NCI-H526 treated with DMSO at 0.1 percent for 48 hours (cell line): ENCODE measurements around the gene PLAC1.

Experiments used
- DNase-seq: peaks from one replicate; lab custom pipeline; 2025; lab: John Stamatoyannopoulos, UW

PLAC1 gene

DNA sequence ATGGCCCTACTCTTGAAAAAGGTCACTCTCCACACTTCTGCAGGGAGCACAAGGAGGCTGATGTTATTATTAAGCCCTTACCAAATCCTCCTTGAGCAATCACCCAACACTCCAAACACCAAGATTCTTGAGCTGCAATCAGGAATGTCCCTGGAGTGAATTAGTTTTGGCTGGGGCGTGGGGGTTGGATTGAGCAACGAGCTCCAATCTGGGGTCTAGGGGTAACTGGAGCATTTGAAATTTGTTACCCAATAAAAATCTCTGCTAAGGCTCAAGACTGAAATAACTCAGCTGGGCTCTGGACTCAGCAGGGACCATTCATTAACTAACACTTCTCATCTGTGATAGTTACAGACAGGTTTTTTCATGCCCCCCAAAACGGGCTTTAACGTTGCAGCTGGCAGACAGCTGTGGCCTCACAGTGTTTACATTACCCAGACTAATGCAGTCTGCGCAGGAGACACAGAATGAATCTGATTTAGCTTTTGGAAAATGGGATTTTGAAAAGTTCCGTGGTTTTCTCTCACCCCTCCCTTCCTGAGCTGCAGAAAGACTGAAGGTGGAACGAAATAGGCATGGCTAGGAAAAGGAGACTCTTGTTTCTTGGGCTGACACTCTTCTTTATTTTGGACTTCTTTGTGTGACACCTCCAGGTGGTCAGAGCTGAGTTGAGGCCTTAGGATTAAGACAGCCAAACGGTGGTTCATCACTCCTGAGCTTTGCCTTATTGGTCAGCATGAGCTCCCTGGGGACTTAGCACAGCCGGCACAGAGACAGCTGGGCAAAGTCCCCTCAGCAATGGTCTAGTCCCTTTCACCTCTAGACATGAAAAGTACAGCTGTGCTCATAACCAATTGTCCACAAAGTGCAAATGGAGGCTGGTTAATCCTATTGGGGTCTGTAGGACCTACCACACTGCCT lies 26.6 kb downstream of the PLAC1 start:
- no peak for DNase-seq

DNA sequence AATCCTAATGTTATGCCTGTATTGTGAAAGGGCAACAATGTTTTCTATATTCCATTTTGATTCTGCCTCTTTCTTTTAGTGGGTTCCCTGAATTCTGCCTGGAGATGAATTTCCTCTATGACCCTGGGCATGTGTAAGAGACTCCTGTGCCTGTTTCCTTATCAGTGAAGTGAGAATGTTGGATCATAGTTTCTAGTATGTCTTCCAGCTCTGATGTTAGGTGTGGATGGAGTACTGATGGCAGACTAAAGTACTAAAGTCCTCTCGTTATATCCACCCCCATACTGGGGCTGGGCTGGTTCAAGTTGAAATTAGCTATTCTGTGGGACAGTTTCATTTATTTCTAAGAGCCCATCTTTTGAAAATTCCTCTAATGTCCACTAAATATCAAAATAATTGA lies 29.6 kb downstream of the PLAC1 start:
- DNase-seq = no peak

DNA sequence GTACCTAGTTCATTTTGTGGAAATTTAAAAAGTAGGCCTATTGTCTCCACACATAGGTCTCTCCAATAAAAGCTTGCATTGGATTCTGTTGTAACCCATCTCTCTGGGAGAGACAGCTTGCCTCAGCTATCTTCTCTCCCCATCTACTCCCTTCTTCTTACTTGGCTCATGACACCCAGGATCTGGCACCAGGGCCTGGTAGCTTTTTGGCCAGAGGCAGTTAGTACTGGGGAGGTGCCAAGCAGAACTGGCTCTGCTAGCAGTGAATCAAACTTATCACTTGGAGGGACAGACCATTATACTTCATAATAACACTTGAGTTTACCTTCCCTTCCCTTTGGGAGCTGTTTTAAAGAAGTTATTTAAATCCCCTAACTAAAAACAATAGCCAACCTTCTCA lies 31.8 kb downstream of the PLAC1 start:
- no peak for DNase-seq

DNA sequence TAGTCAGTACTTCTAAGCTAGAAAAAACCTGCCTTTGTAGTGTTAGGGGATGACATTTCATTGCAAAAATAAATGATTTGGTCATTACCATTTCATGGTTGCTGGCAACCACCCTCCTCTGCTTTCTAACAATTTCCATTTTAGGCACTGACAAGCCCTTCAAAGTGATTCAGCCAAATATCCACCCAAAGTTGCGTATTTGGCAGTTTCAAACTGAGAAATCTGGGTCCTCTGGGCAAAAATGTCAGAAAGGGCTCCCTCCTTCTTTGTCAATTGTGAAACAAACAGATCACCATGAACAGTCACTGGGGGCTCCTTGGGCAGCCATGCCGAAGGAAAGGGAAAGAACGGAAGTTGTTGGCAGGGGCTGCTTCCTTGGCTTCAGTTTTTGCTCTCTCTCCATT lies 33.0 kb downstream of the PLAC1 start:
- no peak for DNase-seq

DNA sequence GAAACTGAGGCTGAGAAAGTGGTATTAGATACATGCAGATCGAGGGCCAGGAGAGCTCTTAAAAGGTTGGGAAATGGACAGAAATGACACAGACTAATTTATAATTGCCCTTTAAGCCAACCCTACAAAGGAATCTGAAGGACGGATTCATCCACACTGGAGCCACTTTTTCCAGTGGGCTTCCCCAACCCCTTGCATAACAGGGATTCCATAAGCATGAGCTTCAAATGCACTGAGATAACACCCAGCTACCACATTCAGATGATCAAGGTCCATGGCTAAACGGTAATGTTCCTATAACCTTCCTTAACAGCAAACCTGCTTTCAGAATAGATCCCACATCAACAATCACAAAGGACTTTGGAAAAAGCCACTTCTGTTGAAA lies 34.2 kb downstream of the PLAC1 start:
- DNase-seq = no peak

DNA sequence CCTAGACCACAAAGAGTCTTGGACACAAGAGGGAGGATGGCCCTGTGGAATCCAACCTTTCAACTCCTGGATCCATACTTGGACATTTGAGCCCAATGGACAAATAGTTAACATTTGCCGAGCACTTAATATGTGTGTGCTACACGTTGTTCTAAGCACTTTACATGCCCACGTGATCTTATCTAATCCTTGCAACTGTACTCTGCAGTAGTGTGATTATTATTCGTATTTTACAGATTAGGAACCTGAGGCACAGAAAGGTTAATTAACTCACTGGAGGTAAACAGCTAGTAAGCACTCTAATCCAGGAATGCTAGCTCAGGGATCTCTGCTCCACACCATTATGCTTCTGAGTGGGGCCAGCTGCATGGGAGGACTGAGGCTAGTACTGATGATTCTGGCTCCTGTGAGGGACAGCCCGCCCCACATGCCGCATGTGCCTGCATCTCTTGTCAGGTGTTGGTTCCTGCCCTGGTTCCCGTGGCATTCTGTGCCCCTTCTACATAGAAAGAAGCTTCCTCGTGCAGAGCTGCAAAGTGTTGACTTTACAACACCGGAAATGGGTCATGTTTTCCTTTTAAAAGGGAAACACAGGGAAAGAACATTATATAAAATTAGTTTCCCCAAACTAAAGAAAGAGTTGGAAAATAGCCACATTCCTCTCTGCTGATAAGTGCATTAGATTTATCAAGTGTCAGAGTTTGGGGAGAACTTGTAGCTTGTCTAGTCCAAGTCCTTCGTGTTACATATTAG lies 34.8 kb downstream of the PLAC1 start:
- DNase-seq = no peak

DNA sequence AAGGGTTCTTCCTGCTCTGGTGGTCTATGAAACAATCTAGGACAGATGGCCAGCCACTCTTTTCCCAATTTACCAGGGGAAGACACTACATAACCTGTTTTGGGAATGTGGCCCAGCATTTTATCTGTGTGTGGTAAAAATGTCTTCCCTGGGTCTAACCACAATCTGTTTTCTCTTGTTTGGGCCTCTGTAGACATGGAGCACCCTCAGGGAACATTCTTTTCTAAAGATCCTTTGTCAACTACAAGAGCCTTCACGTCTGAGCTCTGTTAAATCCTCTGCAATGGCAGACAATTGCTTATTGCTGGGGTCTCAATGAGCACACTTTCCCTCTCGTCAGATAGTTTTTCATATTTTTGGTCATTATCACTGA lies 35.5 kb downstream of the PLAC1 start:
- no peak for DNase-seq

DNA sequence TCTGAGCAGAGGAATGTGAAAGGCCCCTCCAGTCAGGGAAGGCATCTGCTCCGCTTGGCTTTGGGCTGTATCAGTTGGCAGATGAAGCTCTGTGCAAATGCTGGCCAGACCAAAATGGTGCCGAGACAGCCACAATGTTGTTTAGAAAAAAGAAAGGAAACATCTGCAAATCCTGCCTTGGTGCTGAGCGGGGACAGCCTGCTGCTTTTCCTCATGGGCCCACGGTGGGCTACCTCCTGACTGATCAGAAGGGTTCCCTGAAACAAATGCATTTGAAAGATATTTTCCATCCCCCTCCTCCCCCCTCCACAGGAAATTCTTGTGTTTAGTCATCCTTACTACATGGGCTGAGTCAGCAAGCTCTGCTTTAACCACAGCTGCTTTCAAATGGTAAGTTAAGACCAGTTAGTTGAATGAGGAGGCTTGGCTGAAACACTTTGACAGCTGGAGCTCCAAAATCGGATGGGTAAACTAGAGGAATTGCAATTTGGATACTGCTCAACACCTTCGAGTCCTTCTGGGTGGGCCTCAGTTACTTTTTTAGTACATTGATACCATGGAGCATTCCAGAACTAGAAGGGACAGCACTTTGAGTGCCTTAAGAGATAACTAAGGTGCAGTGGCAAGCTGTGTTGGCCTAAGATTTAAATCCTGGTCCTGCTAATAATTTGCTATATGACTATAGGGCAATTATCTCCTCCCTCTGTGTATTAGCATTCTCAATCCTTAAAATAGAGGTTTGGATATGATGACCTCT lies 36.0 kb downstream of the PLAC1 start:
- no peak for DNase-seq

DNA sequence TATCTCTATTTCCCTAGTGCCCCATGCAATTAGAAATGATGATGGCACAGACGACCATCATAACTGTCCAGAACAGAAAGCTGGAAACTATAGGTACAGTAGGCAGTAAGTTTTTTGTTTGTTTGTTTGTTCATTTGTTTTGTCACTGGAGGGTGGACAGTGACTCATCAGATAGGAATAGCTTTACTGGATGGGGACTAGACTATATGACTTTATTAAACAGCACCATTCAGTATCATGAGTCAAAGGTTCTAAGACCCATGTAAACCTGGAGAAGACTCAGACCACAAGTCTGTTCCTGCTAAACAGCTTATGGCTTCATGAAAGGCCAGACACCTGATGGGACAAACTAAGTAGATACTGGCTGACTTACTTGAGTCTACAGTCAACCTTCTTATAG lies 38.4 kb downstream of the PLAC1 start:
- no peak for DNase-seq

DNA sequence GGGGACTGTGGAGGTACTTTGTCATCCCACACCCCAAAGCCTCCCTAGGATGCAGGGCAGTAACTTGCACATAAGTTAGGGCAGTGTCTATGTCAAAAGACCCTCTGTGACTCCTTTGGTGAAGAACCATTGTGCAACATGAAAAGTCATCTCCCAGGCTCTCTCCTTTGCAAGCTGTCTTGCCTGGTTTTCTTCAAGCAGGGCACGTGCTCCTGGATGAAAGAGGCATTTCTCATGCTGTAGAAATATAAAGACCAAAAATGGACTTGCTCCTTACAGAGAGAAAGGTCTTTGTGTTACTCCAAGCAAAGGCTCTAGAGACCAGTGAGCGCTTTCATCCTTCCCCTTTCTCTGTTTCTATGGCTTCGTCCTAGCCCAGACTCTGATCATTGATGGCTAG lies 44.9 kb downstream of the PLAC1 start:
- DNase-seq = no peak

DNA sequence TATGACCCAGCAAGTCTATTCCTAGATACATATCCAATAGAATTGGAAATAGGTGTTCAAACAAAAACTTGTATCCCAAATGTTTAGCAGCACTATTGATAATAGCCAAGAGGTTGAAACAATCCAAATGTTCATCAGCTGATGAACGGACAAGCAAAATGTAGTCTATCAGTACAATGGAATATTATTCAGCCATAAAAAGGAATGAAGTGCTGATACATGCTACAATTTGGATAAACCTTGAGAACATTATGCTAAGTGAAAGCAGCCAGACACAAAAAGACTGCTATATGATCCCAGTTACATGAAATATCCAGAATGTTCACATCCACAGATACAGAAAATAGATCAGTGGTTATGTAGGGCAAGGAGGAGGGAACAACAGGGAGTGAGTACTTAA lies 50.1 kb downstream of the PLAC1 start:
- no peak for DNase-seq

DNA sequence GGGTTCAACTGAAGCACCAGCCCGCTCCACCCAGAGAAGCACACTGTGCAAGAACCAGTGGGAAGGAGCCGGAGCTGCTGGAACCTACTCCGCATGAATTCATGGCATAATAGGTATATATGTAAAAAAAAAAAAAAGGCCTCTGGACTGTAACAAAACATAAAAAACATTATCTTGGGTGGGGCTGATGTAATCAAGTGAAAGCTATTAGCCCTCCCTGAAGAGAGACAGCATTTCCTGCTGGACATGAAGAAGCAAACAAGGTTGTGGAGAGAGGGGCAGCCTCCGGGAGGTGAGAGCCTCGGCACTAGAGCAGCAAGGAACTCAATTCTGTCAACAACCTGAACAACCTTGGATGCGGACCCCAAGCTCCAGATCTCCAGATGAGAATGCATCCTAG lies 50.7 kb downstream of the PLAC1 start:
- no peak for DNase-seq

DNA sequence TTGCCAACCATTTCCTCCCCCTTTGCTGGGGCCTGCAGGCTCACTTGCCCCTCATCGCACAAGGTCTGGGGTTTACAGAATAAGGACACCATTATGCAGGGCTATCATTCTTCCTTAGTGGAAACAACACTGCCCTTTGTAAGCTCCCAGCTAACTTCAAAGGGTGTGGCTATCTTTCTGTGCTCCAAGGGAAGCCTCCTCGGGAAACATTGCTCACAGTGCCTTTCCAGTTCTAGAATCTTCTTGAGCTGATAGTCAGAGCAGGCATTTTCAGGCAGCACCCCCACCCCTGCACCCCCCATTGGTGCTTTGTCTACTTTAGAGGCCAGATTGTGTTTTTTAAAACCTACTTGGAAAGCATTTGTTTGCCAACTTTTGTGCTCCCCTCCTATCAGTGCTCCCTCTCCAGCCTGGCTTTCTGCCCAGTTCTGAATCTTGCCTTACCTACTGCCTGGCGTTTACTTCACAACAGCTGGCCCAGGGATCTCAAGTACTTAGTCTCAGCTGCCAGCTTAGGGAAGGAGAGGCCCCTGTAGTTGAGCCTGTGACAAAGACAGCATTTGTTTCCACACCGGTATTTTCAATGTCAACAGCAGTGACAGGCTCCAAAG lies 53.5 kb downstream of the PLAC1 start:
- no peak for DNase-seq

DNA sequence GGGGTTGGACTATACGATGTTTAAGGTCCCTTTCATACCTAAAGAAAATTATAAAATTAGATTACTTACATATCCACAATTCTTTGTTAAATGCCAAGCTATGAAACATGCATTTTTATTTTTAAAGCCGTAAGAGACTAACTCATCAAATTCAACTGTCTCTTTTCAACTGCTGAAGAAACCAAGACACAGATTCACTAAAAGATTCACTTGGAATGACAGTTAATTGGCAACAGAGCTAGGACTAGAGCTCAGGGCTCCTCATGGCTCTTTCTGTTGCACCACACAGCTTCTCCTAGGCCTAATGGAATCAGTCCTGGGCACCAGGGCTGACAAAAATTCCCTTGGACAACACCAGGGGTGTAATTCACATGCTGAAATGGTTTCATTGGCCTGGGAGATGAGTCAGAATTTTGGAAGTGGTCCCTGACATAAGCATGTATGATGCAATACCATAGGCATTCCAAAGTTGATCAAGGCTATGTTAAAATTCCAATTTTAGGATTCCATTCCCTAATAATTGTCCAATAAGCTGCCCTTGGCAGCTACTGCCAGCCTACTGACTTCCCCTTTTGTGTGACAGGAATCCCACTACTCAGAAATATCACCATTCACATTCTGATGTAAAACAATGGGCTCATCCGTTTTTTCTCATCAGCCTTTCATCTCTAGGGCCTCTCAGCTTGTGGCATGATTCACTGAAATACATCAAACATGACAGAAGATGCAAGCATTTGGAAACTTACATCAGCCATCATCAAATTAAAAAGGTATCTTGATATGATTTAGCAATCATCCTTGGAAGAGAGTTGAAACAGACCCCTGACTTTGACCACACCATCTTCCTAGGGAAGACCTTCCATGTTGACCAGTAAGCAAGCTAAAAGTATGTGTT lies 54.2 kb downstream of the PLAC1 start:
- no peak for DNase-seq

DNA sequence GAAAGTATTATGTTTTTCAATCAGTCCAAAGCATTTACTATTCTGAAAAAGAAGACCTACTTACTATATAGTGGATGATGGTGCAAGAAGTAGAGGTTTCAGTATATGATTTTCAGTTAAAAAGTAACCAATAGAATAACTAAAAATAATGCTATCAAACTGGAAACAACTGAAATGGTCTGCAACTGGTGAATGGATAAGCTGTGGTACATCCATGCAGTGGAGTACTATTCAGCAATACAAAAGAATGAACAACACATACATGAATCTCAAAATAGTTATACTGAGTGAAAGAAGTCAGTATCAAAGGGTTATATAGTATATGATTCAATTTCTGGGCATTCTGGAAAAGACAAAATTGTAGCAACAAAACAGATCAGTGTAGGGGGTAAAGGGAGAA lies 55.9 kb downstream of the PLAC1 start:
- no peak for DNase-seq

DNA sequence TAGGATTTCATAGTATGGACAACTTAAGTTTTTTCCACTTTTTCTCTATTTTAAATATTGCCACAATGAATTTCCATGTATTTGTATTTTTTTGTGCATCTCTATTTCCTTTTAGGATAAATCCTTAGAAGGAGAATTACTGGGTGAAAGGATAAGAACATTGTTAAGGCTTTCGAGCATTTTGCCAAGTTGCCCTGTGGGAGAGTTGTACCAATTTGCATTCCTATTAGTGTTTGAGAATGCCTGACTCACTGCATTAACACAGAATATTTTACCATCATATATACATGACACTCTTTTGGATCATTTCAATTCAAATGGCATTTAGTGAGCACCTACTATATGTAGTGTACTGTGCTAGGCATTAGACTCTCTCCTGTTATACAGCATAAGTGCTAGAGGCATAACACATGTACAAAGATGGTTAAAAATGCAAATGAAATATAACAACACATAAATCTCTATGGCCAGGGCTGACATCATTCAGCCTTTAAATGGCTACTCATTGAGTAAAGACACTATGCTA lies 57.0 kb downstream of the PLAC1 start:
- DNase-seq = no peak

DNA sequence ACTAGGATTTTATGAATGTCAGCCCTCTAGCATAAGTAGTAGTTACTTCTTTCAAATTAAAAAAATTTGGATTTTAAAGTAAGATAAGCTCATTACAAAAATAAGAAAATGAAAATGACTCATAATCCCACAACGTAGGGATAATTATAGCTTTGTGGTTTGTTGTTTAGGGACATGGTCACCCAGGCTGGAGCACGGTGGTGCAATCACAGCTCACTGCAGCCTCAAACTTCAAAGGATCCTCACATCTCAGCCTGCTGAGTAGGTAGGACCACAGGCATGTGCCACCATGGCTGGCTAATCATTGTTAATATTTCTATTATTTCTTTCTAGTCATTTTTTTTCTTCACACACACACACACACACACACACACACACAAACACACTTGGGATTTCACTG lies 57.6 kb downstream of the PLAC1 start:
- DNase-seq = no peak

DNA sequence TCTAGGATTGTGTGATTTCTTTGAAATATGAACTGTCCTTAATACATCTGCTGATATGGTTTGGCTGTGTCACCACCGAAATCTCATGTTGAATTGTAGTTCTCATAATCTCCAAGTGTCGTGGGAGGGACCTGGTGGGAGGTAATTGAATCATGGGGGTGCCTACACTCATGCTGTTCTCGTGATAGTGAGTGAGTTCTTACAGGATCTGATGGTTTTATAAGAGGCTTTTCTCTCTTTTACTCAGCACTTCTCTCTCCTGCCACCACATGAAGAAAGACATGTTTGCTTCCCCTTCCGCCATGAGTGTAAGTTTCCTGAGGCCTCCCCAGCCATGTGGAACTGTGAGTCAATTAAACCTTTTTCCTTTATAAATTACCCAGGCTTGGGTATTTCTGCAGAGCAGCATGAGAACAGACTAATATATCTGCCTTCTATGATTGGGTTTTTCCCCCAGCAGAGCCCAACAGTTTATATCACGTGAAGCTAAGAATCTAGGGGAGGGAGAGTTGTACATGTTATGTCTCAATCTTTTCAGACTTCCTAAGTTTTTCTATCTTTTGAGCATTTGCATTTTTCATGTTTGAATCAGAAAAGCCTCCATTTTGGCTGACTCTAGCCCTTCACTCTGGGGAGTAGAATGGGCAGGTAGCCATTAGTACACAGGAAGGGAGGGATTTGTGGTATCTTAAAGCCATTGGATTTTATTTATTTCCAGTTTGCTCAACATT lies 58.9 kb downstream of the PLAC1 start:
- DNase-seq = no peak

DNA sequence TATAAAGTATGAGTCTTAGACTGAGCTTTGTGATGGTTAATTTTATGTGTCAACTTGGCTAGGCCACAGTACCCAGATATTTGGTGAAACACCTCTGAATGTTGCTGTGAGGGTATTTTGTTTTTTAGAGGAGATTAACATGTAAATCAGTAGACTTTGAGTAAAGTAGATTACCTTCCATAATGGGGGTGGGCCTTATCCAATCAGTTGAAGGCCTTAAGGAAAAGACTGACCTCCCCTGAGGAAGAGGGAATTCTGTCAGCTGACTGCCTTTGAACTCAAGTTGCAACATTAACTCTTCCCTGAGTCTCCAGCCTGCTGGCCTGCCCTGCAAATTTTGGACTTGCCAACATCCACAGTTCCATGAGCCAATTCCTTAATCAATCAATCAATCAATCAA lies 66.0 kb downstream of the PLAC1 start:
- no peak for DNase-seq

DNA sequence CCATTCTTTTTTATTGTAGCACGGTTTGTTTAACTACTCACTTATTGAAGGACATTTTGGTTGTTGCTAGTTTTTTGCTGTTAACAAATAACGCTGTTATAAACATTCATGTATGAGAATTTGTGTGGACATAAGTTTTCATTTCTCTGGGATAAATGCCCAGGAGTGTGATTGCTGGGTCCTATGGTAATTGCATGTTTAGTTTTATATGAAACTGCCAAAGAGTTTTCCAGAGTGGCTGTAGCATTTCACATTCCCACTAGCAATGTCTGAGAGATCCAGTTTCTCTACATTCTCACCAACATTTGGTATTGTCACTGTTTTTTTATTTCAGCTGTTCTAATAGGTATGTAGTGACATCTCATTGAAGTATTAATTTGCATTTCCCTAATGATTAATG lies 66.8 kb downstream of the PLAC1 start:
- DNase-seq = no peak
